H1 (cell line): Measurements from ENCODE around the gene RTN4RL1. TPM values are rescaled to one million over a fixed set of nuclear protein-coding genes. Genes with fewer than 3 reads are reported as not detected.

Experiments
- CTCF ChIA-PET: fragments of 300-600 bp; sonication (Branson Sonifier 250); formaldehyde crosslinking; loops from one replicate; lab custom pipeline; 2021; ENCODE audit not compliant: partially characterized antibody; lab: Charles Lee
- POLR2A ChIA-PET: fragments of 300-600 bp; sonication (Branson Sonifier 250); formaldehyde crosslinking; loops from one replicate; lab custom pipeline; 2021; ENCODE audit warnings: inconsistent platforms; ENCODE audit not compliant: partially characterized antibody; lab: Charles Lee
- DNase-seq, 2 experiments: peaks; one replicate each; pipeline versions ENCODE4 v3.0.0 to v3.0.0-alpha.2; 2010 to 2022; ENCODE audit warnings: low spot score in 2 of 2, low read depth in 1 of 2, mixed read lengths in 1 of 2
- FAIRE-seq: peaks from 2 replicates; lab custom pipeline; 2011; peaks lifted over from hg19 to GRCh38; lab: Jason Lieb, UNC
- H2AFZ ChIP-seq: 2 replicates; pipeline ENCODE4 v1.8.1; 2012; ENCODE audit warnings: low read length, inconsistent platforms
- H2AK5ac ChIP-seq: 2 replicates; pipeline ENCODE4 v1.6.1; 2013; ENCODE audit warnings: low read depth, low read length
- H2BK120ac ChIP-seq: replicated peaks from 2 replicates; pipeline ENCODE3; 2013; ENCODE audit warnings: low read depth, low read length, inconsistent platforms
- H2BK12ac ChIP-seq: 2 replicates; pipeline ENCODE4 v1.6.1; 2013; ENCODE audit warnings: low read depth, low read length
- H2BK15ac ChIP-seq: 2 replicates; pipeline ENCODE4 v1.6.1; 2013; ENCODE audit warnings: low read length
- H2BK20ac ChIP-seq: 2 replicates; pipeline ENCODE4 v1.6.1; 2013; ENCODE audit warnings: low read length
- H2BK5ac ChIP-seq: 2 replicates; pipeline ENCODE4 v1.6.1; 2013; ENCODE audit warnings: low read depth, low read length
- H3K14ac ChIP-seq: 2 replicates; pipeline ENCODE4 v1.6.1; 2013; ENCODE audit warnings: inconsistent platforms; ENCODE audit not compliant: insufficient read length
- H3K18ac ChIP-seq: 2 replicates; pipeline ENCODE4 v1.6.1; 2013; ENCODE audit warnings: low read length; ENCODE audit errors: extremely low read depth
- H3K23ac ChIP-seq: 2 replicates; pipeline ENCODE4 v1.6.1; 2013; ENCODE audit warnings: inconsistent platforms; ENCODE audit not compliant: insufficient read length
- H3K23me2 ChIP-seq: 2 replicates; pipeline ENCODE4 v1.6.1; 2013; ENCODE audit warnings: low read depth, low read length
- H3K27ac ChIP-seq: 2 replicates; pipeline ENCODE4 v1.6.1; 2011; ENCODE audit warnings: low read depth, low read length, inconsistent platforms
- H3K27me3 ChIP-seq, 4 experiments: replicated peaks in 1 of 4; 1 replicate in 1 of 4; 2 replicates in 3 of 4; pipeline versions ENCODE4 v1.6.1 to v1.8.1; 2011 to 2013; ENCODE audit warnings: low read length in 3 of 4, mild to moderate bottlenecking in 3 of 4, inconsistent platforms in 2 of 4, mixed read lengths in 2 of 4, moderate library complexity in 1 of 4; ENCODE audit not compliant: control insufficient read depth in 3 of 4, insufficient read depth in 3 of 4; ENCODE audit errors: extremely low read depth in 1 of 4
- H3K36me3 ChIP-seq, 4 experiments: 2 replicates each; pipeline versions ENCODE4 v1.6.1 to v1.8.1; 2011 to 2013; ENCODE audit warnings: mild to moderate bottlenecking in 4 of 4, low read length in 3 of 4, moderate library complexity in 2 of 4, control low read depth in 1 of 4, inconsistent platforms in 1 of 4; ENCODE audit not compliant: insufficient read depth in 4 of 4, control insufficient read depth in 2 of 4
- H3K4ac ChIP-seq: replicated peaks from 2 replicates; pipeline ENCODE3; 2013; ENCODE audit warnings: low read length, low read depth, mixed read lengths, inconsistent platforms; ENCODE audit not compliant: insufficient read length
- H3K4me1 ChIP-seq, 4 experiments: replicated peaks in 1 of 4; 1 replicate in 1 of 4; 2 replicates in 3 of 4; pipeline versions ENCODE4 v1.6.1 to v1.8.1; 2011 to 2013; ENCODE audit warnings: low read length in 3 of 4, inconsistent platforms in 2 of 4, mixed read lengths in 1 of 4; ENCODE audit not compliant: insufficient read depth in 4 of 4, control insufficient read depth in 3 of 4
- H3K4me2 ChIP-seq, 2 experiments: 2 replicates each; pipeline versions ENCODE4 v1.6.1 to v1.8.1; 2011 to 2013; ENCODE audit warnings: low read depth in 2 of 2, low read length in 2 of 2, control low read depth in 1 of 2, inconsistent platforms in 1 of 2, mild to moderate bottlenecking in 1 of 2; ENCODE audit not compliant: insufficient read depth in 1 of 2
- H3K4me3 ChIP-seq, 4 experiments: fragments of 200-600, 300-600 bp in 1 of 4; sonication (generic), shearing (Covaris generic), sonication (Bioruptor Twin) in 1 of 4; 2 replicates each; pipeline versions ENCODE4 v1.5.1 to v1.8.1; 2011 to 2016; ENCODE audit warnings: low read length in 4 of 4, low read depth in 3 of 4, control low read depth in 2 of 4, inconsistent platforms in 2 of 4, mild to moderate bottlenecking in 2 of 4, mixed read lengths in 1 of 4, moderate library complexity in 1 of 4; ENCODE audit not compliant: insufficient read depth in 2 of 4; ENCODE audit errors: extremely low read depth in 1 of 4
- H3K56ac ChIP-seq: replicated peaks from 2 replicates; pipeline ENCODE3; 2013; ENCODE audit warnings: low read depth, mild to moderate bottlenecking, mixed read lengths, low read length, inconsistent platforms; ENCODE audit not compliant: insufficient read length
- H3K79me1 ChIP-seq: 2 replicates; pipeline ENCODE4 v1.6.1; 2013; ENCODE audit warnings: low read depth, low read length, control low read depth
- H3K79me2 ChIP-seq, 2 experiments: 2 replicates each; pipeline versions ENCODE4 v1.6.1 to v1.8.1; 2012 to 2013; ENCODE audit warnings: low read length in 2 of 2, mild to moderate bottlenecking in 2 of 2, inconsistent platforms in 1 of 2; ENCODE audit not compliant: insufficient read depth in 2 of 2, control insufficient read depth in 1 of 2
- H3K9ac ChIP-seq, 4 experiments: replicated peaks in 1 of 4; 1 replicate in 1 of 4; 2 replicates in 3 of 4; pipeline versions ENCODE4 v1.6.1 to v1.8.1; 2011 to 2013; ENCODE audit warnings: low read depth in 3 of 4, low read length in 3 of 4, control low read depth in 2 of 4, mild to moderate bottlenecking in 2 of 4, moderate library complexity in 2 of 4, inconsistent platforms in 1 of 4; ENCODE audit errors: extremely low read depth in 1 of 4
- H3K9me3 ChIP-seq, 2 experiments: 2 replicates each; pipeline versions ENCODE4 v1.6.1 to v1.8.1; 2012 to 2013; ENCODE audit warnings: mild to moderate bottlenecking in 2 of 2, moderate library complexity in 2 of 2, control low read depth in 1 of 2, inconsistent platforms in 1 of 2, low read depth in 1 of 2, low read length in 1 of 2, mixed read lengths in 1 of 2; ENCODE audit not compliant: insufficient read depth in 2 of 2
- H4K20me1 ChIP-seq, 2 experiments: replicated peaks in 1 of 2; 2 replicates each; pipeline versions ENCODE3 to v1.8.1; 2011 to 2013; ENCODE audit warnings: inconsistent platforms in 2 of 2, low read length in 2 of 2, mild to moderate bottlenecking in 1 of 2; ENCODE audit not compliant: insufficient read depth in 2 of 2, control insufficient read depth in 1 of 2
- H4K5ac ChIP-seq: 2 replicates; pipeline ENCODE4 v1.6.1; 2013; ENCODE audit warnings: low read length, low read depth, mixed read lengths, inconsistent platforms; ENCODE audit not compliant: insufficient read length
- H4K8ac ChIP-seq: 2 replicates; pipeline ENCODE4 v1.8.0; 2013; ENCODE audit warnings: mild to moderate bottlenecking, moderate library complexity, low read length, inconsistent platforms; ENCODE audit not compliant: insufficient read depth; ENCODE audit errors: extremely low read depth
- H4K91ac ChIP-seq: replicated peaks from 2 replicates; pipeline ENCODE3; 2013; ENCODE audit warnings: low read length, mixed read lengths, inconsistent platforms; ENCODE audit not compliant: insufficient read length
- BACH1 ChIP-seq: IDR thresholded peaks from 2 replicates; pipeline ENCODE4 v1.6.1; 2012; ENCODE audit warnings: low read length, improper control_type of control experiment
- CBX5 ChIP-seq: fragments of 300-800, 300-1000 bp; sonication (generic); IDR thresholded peaks from 2 replicates; pipeline ENCODE4 v1.7.1; 2016; ENCODE audit warnings: antibody characterized with exemption, low read length, low read depth
- CBX8 ChIP-seq: fragments of 300-800, 300-1000 bp; sonication (generic); IDR thresholded peaks from 2 replicates; pipeline ENCODE4 v1.7.1; 2016; ENCODE audit warnings: low read depth, low read length, borderline replicate concordance
- SIN3A ChIP-seq, 2 experiments: IDR thresholded peaks in 1 of 2; conservative IDR thresholded peaks in 1 of 2; 2 replicates each; pipeline ENCODE4 v1.6.1; 2011 to 2012; ENCODE audit warnings: low read length in 2 of 2, improper control_type of control experiment in 1 of 2, low read depth in 1 of 2, mild to moderate bottlenecking in 1 of 2
- SIRT6 ChIP-seq: IDR thresholded peaks from one replicate; pipeline ENCODE4 v1.7.1; 2012; ENCODE audit warnings: low read length, inconsistent platforms
- TAF7 ChIP-seq: optimal IDR thresholded peaks from 2 replicates; pipeline ENCODE3; 2011; ENCODE audit warnings: low read depth, mild to moderate bottlenecking, inconsistent platforms, low read length, moderate library complexity, borderline replicate concordance
- TCF12 ChIP-seq: IDR thresholded peaks from 2 replicates; pipeline ENCODE4 v1.6.1; 2011; ENCODE audit warnings: low read depth, mild to moderate bottlenecking, low read length
- YY1 ChIP-seq: IDR thresholded peaks from 2 replicates; pipeline ENCODE4 v1.6.1; 2011; ENCODE audit warnings: low read depth, mild to moderate bottlenecking, low read length
- WGBS, 2 experiments: shearing (Covaris generic) in 1 of 2; methylation state at CpG; one replicate each; pipeline versions ENCODE4 v1.1.6 to v1.1.7; 2013 to 2015; ENCODE audit warnings: low lambda C conversion rate in 2 of 2, mixed read lengths in 2 of 2, inconsistent platforms in 1 of 2, low coverage in 1 of 2, missing lambda C conversion rate in 1 of 2; ENCODE audit not compliant: insufficient replicate concordance in 2 of 2, insufficient coverage in 1 of 2, insufficient read length in 1 of 2; ENCODE audit errors: extremely low coverage in 1 of 2, missing lambda C conversion rate in 1 of 2; 5-methylcytosine and 5-hydroxymethylcytosine counted together
- polyA plus RNA-seq, 7 experiments: library from polyadenylated mRNA; depleted of rRNA in 3 of 7; stranded (reverse) in 5 of 7; unstranded in 2 of 7; fragments of >200 nt in 5 of 7; fragments of 200-250 nt in 2 of 7; gene quantifications; 1 replicate in 5 of 7; 2 replicates in 1 of 7; 4 replicates in 1 of 7; pipeline versions ENCODE4 v1.2.1 to v1.2.3, GENCODE V29; 2011 to 2013; ENCODE audit warnings: missing spikeins in 2 of 7, mixed read lengths in 2 of 7
- total RNA-seq: library from RNA; stranded (reverse); fragmentation: NEBNext Ultra II Directional; extraction: Animal tissue kit (Norgen Biotek cat#: 25700); gene quantifications from 2 replicates; pipeline ENCODE4 v1.2.1, GENCODE V29; 2021

The RTN4RL1 gene
- total and polyA plus RNA-seq, 2 of the 8 experiments (the other 6 are each of a cell fraction or from before 2014, with no cell fraction given) = 0.09 TPM; not detected in 1

DNA sequence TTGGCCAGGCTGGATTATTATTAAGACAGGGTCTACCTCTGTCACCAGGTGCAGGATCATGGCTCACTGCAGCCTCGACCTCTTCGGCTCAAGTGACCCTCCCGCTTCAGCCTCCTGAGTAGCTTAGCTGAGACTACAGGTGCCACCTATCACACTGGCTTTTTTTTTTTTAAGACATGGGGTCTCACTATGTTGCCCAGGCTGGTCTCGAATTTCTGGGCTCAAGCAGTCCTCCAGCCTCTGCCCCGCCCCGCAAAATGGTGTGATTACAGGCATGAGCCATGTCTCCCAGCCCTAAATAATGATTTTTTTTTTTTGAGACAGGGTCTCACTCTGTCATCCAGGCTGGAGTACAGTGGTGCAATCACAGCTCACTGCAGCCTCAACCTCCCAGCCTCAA, 22.5 kb upstream of the RTN4RL1 start:
- peaks cover 5% of the 10 kb centered on the region; the same call in 1 of the 2 replicates for H3K23me2 ChIP-seq
- H3K79me1 ChIP-seq = peaks cover 4% of the 10 kb centered on the region
- H3K23ac ChIP-seq = no peak overlapping the region
- no peak overlapping the region for H3K4ac ChIP-seq
- no peak overlapping the region for H3K4me3 ChIP-seq
- no peak overlapping the region for H2BK12ac ChIP-seq
- CTCF ChIA-PET = interaction anchor here (0.6 to 2.5 kb wide), 6 partner anchors 11 to 197 kb away, joined by 3 to 9 read pairs (median 6); partner anchors contain the start of gene RTN4RL1
- H3K9ac ChIP-seq = no peak overlapping the region
- H3K4me2 ChIP-seq = no peak overlapping the region
- H2BK120ac ChIP-seq = no peak overlapping the region
- H4K20me1 ChIP-seq = peaks cover 6 to 8% of the 10 kb centered on the region in 2 experiments
- H4K8ac ChIP-seq = no peak overlapping the region
- H3K14ac ChIP-seq = no peak overlapping the region
- no peak overlapping the region for H2BK20ac ChIP-seq
- peaks cover 0 to 7% (median 1%) of the 10 kb centered on the region in 4 experiments; a peak in 2 of 7 replicates for H3K4me1 ChIP-seq
- H3K79me2 ChIP-seq = no peaks in the 10 kb centered on the region
- H3K27me3 ChIP-seq = peaks cover 26 to 48% (median 45%) of the 10 kb centered on the region in 4 experiments
- DNase-seq (no peak), FAIRE-seq (no peak)
- no peak overlapping the region for H4K91ac ChIP-seq
- H3K56ac ChIP-seq = no peak overlapping the region
- no peaks in the 10 kb centered on the region for H3K9me3 ChIP-seq
- no peak overlapping the region for H3K18ac ChIP-seq
- H2AK5ac ChIP-seq = no peak overlapping the region
- POLR2A ChIA-PET = no interaction called here
- no peak overlapping the region for H2BK5ac ChIP-seq
- WGBS, 2 experiments = 78% methylated on average over 6 of the region's 6 CpGs; no CpG with 5 or more reads in 1 of the 2 experiments
- H3K36me3 ChIP-seq = peaks cover 0 to 9% (median 4%) of the 10 kb centered on the region in 4 experiments; a peak in 4 of 8 replicates
- no peak overlapping the region for H2AFZ ChIP-seq
- no peak overlapping the region for H3K27ac ChIP-seq
- H2BK15ac ChIP-seq = no peak overlapping the region
- H4K5ac ChIP-seq = no peak overlapping the region
- TF ChIP-seq CBX8 = no peak
- no peak for TF ChIP-seq SIRT6
- no peak for TF ChIP-seq BACH1
- TF ChIP-seq SIN3A (conservative IDR thresholded peaks at IDR 0.05 in 1 of 2, IDR thresholded peaks at IDR 0.05 in 1 of 2; ENCODE audit: low read depth in 1 of 2, low read length in 2 of 2) = no peak
- no peak for TF ChIP-seq YY1
- TF ChIP-seq CBX5 = no peak
- TF ChIP-seq TCF12 = no peak
- no peak for TF ChIP-seq TAF7
